Measurements from ENCODE around the gene PTPRE.

GRCh38 chr10:127933271-127933670, 26.4 kb downstream of the PTPRE start:
- TF ChIP-seq POLR2AphosphoS5 (IDR thresholded peaks at IDR 0.05) (no peak), POLR2A (IDR thresholded peaks at IDR 0.05) (no peak), CTCF (IDR thresholded peaks at IDR 0.05) (no peak)

Data from upper lobe of left lung (tissue), 4 donors.